ENCODE measurements around the gene LRRC4B.

LRRC4B gene

DNA sequence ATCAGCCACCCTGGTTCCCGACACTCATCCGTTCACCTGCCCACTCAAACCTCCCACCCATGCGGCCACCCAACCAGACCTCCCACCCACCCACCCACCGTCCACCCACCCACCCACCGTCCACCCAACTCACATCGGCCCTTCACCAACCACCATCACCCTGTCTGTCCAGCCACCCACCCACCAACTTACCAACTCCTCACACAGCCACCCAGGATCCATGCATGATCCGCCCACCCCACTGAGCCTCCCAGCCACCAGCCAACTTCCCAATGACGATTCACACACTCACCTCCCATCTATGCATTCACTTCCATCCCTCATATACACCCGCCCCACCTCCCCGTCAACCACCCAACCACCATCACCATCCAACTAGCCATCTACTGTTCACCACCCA is 61.5 kb downstream of the LRRC4B start:
- DNase-seq (ENCODE audit: low spot score) = no peak

DNA sequence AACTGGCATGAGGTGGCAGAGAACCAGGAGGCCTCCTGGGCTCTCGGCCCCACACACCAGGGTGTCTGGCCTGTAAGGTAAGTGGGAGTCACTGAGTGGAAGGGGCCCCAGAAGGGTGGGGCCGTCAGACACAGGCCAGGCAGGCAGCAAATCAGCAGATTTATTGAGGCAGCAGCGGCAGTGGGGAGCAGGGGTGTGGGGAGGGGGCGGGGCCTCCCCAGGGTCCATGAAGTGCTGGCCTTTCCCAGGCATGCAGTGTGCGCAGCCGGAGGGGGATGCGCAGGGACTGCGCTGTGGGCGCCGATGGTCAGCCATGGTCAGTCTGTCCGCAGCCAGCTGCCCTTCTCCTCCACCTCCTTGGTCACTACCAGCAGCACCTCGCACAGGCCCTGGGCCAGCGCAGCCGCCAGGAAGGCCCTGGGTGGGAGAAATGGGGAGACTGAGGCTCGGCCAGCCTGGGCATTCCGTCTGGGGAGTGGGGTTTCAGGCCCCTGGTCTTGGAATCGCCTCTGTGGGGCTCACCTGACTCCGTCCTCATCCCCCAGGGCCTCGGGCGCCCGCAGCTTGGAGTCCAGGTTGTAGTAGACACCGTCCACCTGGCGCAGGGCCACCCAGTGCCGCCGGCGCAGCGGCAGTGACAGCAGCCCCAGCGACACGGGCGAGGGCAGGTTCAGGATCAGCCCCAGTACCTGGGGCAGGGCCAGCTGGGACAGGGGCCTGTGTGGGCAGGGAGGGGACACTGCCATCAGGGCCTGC is 62.2 kb downstream of the LRRC4B start:
- no peak for DNase-seq (ENCODE audit: low spot score)

DNA sequence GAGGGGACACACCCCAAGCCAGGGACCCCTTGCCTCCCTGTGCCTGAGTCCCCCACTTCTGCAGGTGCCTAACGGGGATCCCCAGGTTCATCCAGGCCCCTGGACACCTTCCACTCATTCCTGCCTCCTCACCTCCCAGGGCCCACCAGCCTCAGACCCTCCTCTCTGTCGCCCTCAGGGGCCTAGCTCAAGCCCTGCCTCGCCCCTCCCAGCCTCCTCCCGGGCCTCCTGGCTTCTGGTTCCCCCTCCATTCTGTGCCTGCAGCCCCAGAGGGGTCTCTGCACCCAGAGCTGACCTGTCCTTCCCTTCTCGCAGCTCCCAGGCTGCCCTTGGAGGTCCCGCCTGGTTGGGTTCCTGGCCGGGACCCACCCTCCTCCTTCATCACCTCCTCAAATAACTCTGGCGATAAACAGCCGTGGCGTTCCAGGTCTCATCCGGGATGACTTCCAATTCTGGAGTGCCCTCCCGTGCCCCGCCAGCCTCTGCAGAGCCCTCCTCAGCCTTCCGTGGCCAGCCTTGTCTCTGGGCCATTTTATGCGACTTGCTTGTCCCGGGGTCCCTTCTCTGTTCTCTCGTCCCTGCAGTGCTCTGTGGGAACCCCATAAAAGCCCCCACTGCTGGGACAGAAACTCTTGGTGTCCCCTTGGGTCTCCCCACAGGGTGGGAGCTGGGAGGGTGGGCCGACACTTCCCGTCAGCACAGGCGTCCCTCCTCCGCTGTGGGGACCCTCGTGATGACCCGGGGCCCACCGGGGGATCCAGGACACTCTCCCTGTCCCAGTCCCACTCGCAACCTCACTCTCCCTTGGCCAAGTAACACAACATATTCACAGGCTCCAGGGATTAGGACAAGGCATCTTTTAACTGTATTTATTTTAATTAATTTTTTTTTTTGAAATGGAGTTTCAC is 66.4 kb downstream of the LRRC4B start:
- no peak for DNase-seq (ENCODE audit: low spot score)

DNA sequence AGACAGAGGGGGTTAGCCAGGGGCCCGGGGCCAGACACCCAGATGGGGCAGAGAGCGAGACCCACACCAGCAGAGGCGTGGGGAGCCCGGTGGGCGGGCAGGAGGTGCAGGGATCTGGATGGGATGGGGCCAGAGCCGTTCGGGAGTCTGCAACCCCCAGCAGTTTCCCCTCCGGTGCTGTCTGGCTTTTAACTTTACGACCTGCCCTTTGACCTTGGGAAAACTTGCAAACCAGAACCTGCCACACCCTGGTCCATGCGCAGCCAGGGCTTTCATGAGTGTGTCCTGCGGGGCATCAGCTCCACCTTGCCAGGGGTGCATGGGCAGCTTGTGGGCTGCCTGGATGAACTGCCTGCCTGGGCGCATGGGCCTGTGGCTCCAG is 67.1 kb downstream of the LRRC4B start:
- no peak for DNase-seq (ENCODE audit: low spot score)

- no peak for DNase-seq (ENCODE audit: low spot score)
These were observed 67.5 kb downstream of the LRRC4B start for GRCh38 chr19:50500753-50501151.

- peak; percentile 81 for DNase-seq (ENCODE audit: low spot score)
These were observed 68.0 kb downstream of the LRRC4B start for GRCh38 chr19:50500060-50500752.

DNA sequence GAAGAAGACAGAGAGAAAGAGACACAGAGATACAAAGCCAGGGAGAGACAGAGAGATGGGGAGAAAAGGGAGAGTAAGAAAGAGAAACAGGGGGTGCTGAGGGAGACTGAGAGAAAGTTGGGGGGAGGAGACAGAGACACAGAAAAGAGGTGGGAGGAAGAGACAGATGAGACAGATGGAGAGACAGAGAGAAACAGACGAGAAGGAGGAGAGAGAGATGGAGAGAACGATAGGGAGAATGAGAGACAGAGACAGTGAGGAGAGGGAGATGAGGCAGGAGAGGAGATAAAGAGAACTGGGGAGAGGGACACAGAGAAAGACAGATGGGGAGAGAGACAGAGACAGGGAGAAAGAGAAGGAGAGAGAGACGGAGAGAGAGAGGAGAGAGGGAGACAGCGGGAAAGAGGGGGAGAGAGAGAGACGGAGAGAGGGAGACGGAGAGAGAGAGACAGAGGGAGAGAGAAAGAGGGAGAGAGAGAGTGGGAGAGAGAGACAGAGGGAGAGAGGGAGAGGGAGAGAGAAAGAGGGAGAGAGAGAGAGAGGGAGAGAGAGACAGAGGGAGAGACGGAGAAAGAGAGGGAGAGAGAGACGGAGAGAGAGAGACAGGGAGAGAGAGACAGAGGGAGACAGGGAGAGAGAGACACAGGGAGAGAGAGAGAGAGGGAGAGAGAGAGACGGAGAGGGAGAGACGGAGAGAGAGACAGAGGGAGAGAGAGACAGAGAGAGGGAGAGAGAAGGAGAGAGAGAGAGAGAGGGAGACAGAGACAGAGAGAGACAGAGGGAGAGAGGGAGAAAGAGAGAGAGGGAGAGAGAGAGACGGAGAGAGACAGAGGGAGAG is 69.8 kb downstream of the LRRC4B start:
- DNase-seq (ENCODE audit: low spot score) = no peak

DNA sequence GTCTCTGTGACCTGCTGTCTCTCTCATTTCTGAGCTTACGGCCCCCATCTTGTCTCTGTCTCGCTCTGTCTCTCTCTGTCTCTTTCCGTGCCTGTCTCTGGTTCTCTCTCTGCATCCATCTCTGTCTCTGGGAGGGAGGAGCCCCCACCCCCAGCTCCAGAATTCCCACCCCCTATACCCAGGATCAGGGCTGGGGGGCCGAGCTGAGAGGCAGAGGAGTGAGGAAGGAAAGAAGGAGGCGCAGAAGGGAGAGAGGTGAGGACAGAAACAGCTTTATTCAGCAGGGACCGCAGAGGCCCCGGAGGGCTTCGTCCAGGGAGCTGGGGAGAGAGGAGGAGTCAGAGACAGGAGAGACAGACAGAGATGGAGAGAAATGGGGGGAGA is 71.2 kb downstream of the LRRC4B start:
- DNase-seq (ENCODE audit: low spot score) = no peak

- DNase-seq (ENCODE audit: low spot score) = peak; percentile 99
These were observed 71.8 kb downstream of the LRRC4B start for GRCh38 chr19:50496189-50497021.

DNA sequence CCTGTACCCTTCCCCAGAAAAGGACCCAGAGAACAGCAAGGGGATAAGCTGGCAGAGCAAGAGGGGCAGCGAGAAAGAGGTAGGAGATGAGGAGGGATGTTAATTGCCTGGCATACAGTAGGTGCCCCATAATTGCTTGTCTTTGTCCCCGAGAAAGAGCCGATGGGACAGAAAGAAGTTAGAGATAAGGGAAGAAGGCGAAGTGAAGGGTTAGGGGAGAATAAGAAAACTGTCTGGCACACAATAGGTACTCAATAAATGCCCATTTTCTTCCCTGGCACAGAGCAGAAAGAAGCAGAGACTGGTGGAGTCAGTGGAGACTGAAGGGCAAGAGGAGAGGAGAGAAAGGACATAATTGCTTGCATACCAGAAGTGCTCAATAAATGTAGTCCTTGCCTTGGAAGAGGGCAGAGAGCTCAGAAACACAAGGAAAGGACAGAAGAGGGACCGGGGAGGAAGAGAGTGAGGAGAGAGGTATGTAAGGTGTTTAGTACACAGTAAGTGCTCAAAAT is 73.2 kb downstream of the LRRC4B start:
- no peak for DNase-seq (ENCODE audit: low spot score)

DNA sequence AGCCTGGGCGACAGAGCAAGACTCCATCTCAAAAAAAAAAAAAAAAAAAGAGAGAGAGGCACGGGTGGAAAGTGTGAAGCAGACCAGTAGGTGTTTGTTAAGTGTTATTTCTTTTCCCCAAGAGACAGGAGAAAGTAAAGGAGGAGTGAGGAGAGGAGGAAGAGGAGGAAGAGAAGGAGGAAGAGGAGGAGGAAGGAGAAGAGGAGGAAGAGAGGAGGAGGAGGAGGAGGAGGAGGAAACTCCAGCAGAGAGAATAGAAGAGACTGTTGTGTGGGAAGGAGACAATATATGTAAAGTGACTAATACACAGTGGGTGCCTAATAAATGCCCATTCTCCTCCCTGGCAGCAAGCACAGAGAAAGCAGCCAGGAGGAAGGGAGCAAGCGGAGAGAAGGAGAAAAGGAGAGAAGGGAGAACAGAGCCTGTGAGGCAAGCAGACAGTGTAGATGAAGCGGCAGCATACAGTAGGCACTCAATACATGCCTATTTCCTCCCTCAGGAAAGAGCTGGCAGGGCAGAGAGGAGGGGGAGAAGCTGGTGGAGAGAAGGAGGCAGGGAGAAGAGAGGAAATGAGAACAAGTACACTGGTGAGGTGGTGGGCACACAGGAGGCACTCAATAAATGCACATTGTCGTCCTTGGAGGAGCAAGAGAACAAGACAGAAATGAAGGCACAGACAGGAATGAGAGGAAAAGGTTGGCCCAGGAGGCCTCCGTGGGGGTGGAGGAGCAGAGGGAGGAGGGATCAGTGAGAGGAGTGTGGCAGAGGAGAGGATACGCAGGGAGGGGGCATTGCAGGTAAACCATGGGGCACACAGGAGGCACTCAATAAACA is 73.8 kb downstream of the LRRC4B start:
- DNase-seq (ENCODE audit: low spot score) = no peak

DNA sequence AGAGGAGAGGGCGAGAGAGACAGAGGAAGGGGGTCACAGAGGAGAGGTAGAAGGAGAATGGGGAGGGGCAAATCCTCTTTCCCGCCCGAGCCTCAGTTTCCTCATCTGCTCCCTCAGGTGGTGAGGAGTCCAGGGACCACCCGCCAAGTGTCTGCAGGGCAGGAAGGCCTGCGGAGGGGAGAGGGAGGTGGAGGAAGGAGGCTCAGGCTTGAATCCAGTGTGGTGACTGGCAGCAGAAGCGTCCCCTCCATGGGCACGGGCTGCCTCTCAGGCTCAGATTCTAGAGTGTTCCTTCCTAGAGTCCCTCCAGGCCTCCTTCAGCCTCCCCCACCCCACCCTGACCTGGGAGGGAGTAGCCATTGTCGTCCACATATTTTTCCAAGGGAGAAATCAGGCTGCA is 75.1 kb downstream of the LRRC4B start:
- DNase-seq (ENCODE audit: low spot score) = no peak

- no peak for DNase-seq (ENCODE audit: low spot score)
These were observed 75.8 kb downstream of the LRRC4B start for GRCh38 chr19:50492303-50493052.

- DNase-seq (ENCODE audit: low spot score) = no peak
These were observed 77.2 kb downstream of the LRRC4B start for GRCh38 chr19:50490991-50491472.

DNA sequence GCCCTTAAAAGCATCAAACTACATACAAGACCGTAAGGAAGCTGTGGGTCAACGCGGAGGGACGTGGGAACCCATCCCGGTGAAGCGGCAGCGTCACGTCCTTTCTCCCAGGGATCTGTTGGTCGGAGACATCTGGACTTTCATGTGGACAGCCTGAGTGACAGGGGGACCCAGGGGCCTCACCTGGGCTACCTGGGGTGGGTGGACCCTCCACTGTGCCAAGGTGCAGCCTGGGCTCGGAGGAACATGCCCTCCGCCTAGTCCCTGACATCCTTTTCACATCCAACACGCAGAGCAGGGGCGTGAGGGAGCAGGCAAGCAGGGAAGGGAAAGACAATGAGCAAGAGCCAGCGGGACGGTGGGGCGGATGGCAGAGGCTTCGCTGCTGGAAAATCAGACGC is 77.8 kb downstream of the LRRC4B start:
- no peak for DNase-seq (ENCODE audit: low spot score)

DNA sequence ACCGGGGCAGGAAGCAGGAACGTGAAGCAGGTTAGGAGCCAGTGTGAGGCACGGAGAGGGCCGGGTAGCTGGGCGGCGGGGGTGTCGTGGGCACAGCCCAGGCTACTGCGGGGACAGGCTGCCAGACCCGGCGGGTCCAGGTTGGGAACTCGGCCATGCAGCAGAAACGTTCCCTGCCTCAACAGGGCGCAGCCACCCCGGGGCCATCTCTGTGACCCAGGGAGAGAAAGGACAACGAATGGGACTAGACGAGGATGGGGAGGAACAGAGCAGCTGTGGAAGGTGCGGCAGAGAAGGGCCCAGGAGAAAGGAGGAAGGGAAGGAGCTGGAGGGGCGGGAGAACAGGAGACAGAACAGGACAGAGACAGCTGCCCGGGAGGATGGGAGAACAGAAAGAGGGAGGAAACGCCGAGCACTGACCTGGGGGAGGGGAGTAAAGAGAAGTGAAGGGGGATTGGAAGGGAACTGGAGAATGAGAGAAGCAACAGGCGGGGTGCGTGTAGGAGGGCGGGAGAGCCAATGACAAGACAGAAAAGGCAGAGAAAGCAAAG is 78.7 kb downstream of the LRRC4B start:
- DNase-seq (ENCODE audit: low spot score) = no peak

DNA sequence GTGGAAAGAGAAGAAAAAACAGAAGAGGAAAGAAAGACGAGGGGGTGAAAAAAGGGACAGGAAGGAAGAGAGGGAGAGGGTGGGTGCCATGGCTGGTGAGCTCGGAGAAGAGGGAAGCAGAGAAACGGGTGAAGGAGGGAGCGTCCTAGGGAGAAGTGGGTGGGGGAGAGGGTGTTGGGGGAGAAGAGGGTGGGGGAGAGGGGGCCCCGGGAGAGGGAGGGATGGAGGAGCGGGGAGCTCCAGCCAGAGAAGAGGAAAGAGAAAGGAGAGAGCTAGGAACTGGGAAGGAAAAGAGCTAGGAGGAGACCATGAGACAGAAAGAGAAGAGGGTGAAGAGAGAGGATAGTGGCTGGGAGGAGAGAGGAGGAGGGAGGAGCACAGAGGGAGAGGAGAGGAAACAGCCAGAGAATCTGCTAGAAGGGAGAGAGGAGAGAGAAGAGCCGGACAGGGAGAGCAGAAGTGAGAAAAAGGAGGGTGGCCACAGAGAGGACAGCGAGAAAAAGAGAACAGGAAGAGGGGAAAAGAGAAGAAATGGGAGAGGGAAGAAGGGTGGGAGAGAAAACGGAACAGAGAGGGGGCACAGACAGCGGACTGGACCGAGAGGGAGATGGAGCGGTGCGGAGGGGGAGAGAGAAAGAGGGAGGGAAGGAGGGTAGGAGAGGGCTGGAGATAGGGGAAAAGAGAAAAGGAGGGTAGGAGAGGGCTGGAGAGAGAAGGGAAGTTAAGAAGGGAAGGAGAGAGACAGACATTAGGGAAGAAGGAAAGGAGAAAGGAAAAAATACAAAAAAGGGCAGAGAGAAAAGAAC is 79.6 kb downstream of the LRRC4B start:
- no peak for DNase-seq (ENCODE audit: low spot score)
